Osteoblast (primary cell): ENCODE measurements around the gene OOSP4B. TPM values are rescaled to one million over a fixed set of nuclear protein-coding genes. Genes with fewer than 3 reads are reported as not detected.
"Not testable (repeated sequence)": the region's sequence is repeated elsewhere in the genome, so short reads cannot be mapped to it uniquely, and the experiment has no call there.

Experiments used
- DNase-seq: peaks from one replicate; pipeline ENCODE4 v3.0.0; 2011; ENCODE audit warnings: low spot score, mixed read lengths; ENCODE audit not compliant: insufficient read length; ENCODE audit errors: missing footprints
- H2AFZ ChIP-seq: 2 replicates; pipeline ENCODE4 v1.6.0; 2011; ENCODE audit warnings: mild to moderate bottlenecking, low read length
- H3K27ac ChIP-seq: 2 replicates; pipeline ENCODE4 v1.5.1; 2011; ENCODE audit warnings: mild to moderate bottlenecking, low read depth, low read length, moderate library complexity
- H3K27me3 ChIP-seq: 2 replicates; pipeline ENCODE4 v1.6.0; 2012; ENCODE audit warnings: mild to moderate bottlenecking, control low read depth, inconsistent platforms, low read length, moderate library complexity; ENCODE audit not compliant: insufficient read depth
- H3K36me3 ChIP-seq: 2 replicates; pipeline ENCODE4 v1.5.1; 2011; ENCODE audit warnings: mild to moderate bottlenecking, low read length, control low read depth, moderate library complexity; ENCODE audit not compliant: insufficient read depth
- H3K4me1 ChIP-seq: 2 replicates; pipeline ENCODE4 v1.5.1; 2011; ENCODE audit warnings: mild to moderate bottlenecking, low read length, control low read depth, moderate library complexity; ENCODE audit not compliant: insufficient read depth
- H3K4me2 ChIP-seq: 2 replicates; pipeline ENCODE4 v1.6.0; 2011; ENCODE audit warnings: mild to moderate bottlenecking, low read length; ENCODE audit not compliant: insufficient read depth
- H3K4me3 ChIP-seq: fragments of 200-600 bp; sonication (generic); 3 replicates; pipeline ENCODE4 v1.5.1; 2012; ENCODE audit warnings: mild to moderate bottlenecking, low read length, inconsistent platforms; ENCODE audit not compliant: insufficient read depth
- H3K79me2 ChIP-seq: 2 replicates; pipeline ENCODE4 v1.6.0; 2012; ENCODE audit warnings: mild to moderate bottlenecking, low read length, control low read depth, inconsistent platforms; ENCODE audit not compliant: insufficient read depth
- H3K9me3 ChIP-seq: 2 replicates; pipeline ENCODE4 v1.5.1; 2011; ENCODE audit warnings: low read depth, low read length, control low read depth
- H4K20me1 ChIP-seq: 2 replicates; pipeline ENCODE4 v1.6.0; 2012; ENCODE audit warnings: mild to moderate bottlenecking, low read length, control low read depth; ENCODE audit not compliant: insufficient read depth
- total RNA-seq: library from RNA; depleted of rRNA; stranded (reverse); fragments of >200 nt; gene quantifications from 2 replicates; pipeline ENCODE4 v1.2.3, GENCODE V29; 2012
- TF ChIP-seq, protein P1 (sequence below): IDR thresholded peaks from 2 replicates; pipeline ENCODE4 v1.5.1; 2011; ENCODE audit warnings: mild to moderate bottlenecking, low read depth, low read length, moderate library complexity; ENCODE audit errors: extremely low read depth

OOSP4B gene
- total RNA-seq, 1 donor = not detected

GRCh38 chr11:60029015-60029632, 12.1 kb downstream of the OOSP4B start:
- TF ChIP-seq, protein P1, sequence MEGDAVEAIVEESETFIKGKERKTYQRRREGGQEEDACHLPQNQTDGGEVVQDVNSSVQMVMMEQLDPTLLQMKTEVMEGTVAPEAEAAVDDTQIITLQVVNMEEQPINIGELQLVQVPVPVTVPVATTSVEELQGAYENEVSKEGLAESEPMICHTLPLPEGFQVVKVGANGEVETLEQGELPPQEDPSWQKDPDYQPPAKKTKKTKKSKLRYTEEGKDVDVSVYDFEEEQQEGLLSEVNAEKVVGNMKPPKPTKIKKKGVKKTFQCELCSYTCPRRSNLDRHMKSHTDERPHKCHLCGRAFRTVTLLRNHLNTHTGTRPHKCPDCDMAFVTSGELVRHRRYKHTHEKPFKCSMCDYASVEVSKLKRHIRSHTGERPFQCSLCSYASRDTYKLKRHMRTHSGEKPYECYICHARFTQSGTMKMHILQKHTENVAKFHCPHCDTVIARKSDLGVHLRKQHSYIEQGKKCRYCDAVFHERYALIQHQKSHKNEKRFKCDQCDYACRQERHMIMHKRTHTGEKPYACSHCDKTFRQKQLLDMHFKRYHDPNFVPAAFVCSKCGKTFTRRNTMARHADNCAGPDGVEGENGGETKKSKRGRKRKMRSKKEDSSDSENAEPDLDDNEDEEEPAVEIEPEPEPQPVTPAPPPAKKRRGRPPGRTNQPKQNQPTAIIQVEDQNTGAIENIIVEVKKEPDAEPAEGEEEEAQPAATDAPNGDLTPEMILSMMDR = no peak
- Histone ChIP-seq H3K4me2 (no peak overlapping the region), H3K36me3 (no peaks in the 10 kb centered on the region), H4K20me1 (no peaks in the 10 kb centered on the region), H3K9me3 (no peaks in the 10 kb centered on the region), H3K79me2 (no peaks in the 10 kb centered on the region), H3K4me1 (no peaks in the 10 kb centered on the region), H3K4me3 (no peak overlapping the region), H2AFZ (no peak overlapping the region), H3K27me3 (no peaks in the 10 kb centered on the region), H3K27ac (no peak overlapping the region)
- DNase-seq = no peak

- H3K4me3 ChIP-seq = no peak within 1 kb of the TSS
- no peaks in the 10 kb centered on the region for H3K27me3 ChIP-seq
- TF ChIP-seq, protein P1 = no peak
- no peaks in the 10 kb centered on the region for H4K20me1 ChIP-seq
- H3K4me2 ChIP-seq = no peak within 1 kb of the TSS
- H3K9me3 ChIP-seq = no peaks in the 10 kb centered on the region
- H3K27ac ChIP-seq = no peak within 1 kb of the TSS
- no peaks in the 10 kb centered on the region for H3K79me2 ChIP-seq
- no peaks in the 10 kb centered on the region for H3K36me3 ChIP-seq
- peak; percentile 21 for DNase-seq
- no peak within 1 kb of the TSS for H2AFZ ChIP-seq
- H3K4me1 ChIP-seq = no peaks in the 10 kb centered on the region
These were observed 23.1 kb downstream of the OOSP4B start, which contains the start of gene OOSP2 for GRCh38 chr11:60040109-60040508. Gene OOSP2 (plus strand): TSS chr11:60040409. CDS start chr11:60040460, 51 bp downstream.

- H3K36me3 ChIP-seq, H3K4me1 ChIP-seq, H3K9me3 ChIP-seq, H3K27me3 ChIP-seq, H2AFZ ChIP-seq, DNase-seq, H3K79me2 ChIP-seq, H3K27ac ChIP-seq, H3K4me3 ChIP-seq, H3K4me2 ChIP-seq, H4K20me1 ChIP-seq: not testable (repeated sequence)
These were observed 33.4 kb downstream of the OOSP4B start for GRCh38 chr11:60050422-60050821.

DNA sequence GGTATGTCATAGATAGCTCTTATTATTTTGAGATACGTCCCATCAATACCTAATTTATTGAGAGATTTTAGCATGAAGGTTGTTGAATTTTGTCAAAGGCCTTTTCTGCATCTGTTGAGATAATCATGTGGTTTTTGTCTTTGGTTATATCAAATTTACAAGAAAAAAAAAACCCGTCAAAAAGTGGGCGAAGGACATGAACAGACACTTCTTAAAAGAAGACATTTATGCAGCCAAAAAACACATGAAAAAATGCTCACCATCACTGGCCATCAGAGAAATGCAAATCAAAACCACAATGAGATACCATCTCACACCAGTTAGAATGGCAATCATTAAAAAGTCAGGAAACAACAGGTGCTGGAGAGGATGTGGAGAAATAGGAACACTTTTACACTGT, 33.9 kb downstream of the OOSP4B start:
- H3K36me3 ChIP-seq, H3K27me3 ChIP-seq, H3K4me2 ChIP-seq, H3K4me3 ChIP-seq, H3K4me1 ChIP-seq, H3K27ac ChIP-seq, H3K9me3 ChIP-seq, H4K20me1 ChIP-seq, H3K79me2 ChIP-seq, DNase-seq, H2AFZ ChIP-seq: not testable (repeated sequence)

DNA sequence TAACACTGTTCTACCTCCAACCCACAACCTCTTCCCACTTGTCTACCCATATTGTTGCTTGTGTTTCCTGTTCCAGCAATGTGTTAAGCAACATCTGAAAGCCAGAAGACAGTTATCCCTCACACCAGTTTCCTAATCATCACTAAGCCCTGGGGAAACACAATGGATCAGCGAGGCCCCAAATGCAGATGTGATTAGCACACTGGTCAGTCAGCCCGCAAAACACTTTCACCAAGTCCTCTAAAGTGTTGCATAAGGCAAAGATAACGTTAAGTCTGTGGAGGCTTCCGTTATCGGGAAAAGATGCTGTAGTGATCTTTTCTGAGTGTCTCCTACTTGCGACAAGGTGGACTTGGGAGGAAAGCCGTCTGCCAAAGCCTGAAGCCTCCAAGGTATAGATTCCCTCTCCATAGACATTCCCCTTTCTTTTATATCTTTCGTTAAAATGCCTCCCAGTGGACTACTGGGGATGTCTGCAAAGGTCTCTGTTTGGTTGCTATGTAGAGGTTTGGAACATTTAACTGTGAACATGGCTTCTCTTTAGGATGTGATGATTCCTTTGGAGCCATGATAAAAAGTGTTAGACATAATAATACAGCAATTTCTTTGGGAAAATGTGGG, 39.5 kb downstream of the OOSP4B start, which contains the start of gene MS4A3:
Gene MS4A3 (plus strand): TSS at position 317 of the 621 bp plus-strand sequence. CDS start 4,496 bp downstream, outside the sequence.
- Histone ChIP-seq H3K79me2 (no peaks in the 10 kb centered on the region), H2AFZ (no peak within 1 kb of the TSS), H3K4me3 (no peak within 1 kb of the TSS), H3K9me3 (no peaks in the 10 kb centered on the region), H3K4me2 (no peak within 1 kb of the TSS), H3K4me1 (no peaks in the 10 kb centered on the region), H3K27me3 (no peaks in the 10 kb centered on the region), H4K20me1 (no peaks in the 10 kb centered on the region), H3K36me3 (no peaks in the 10 kb centered on the region), H3K27ac (no peak within 1 kb of the TSS)
- no peak for DNase-seq
- TF ChIP-seq, protein P1 = no peak
